Stimulated activated CD8-positive, alpha-beta memory T cell treated with anti-CD3 and anti-CD28 coated beads, Interleukin-7, amount 100 ng/mL, for 24 hours (primary cell): Measurements from ENCODE around the gene SEPTIN1.

Experiments
- DNase-seq: peaks from one replicate; pipeline ENCODE4 v3.0.0-alpha.2; 2020; ENCODE audit warnings: low read depth

The SEPTIN1 gene, protein sequence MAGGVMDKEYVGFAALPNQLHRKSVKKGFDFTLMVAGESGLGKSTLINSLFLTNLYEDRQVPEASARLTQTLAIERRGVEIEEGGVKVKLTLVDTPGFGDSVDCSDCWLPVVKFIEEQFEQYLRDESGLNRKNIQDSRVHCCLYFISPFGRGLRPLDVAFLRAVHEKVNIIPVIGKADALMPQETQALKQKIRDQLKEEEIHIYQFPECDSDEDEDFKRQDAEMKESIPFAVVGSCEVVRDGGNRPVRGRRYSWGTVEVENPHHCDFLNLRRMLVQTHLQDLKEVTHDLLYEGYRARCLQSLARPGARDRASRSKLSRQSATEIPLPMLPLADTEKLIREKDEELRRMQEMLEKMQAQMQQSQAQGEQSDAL

DNA sequence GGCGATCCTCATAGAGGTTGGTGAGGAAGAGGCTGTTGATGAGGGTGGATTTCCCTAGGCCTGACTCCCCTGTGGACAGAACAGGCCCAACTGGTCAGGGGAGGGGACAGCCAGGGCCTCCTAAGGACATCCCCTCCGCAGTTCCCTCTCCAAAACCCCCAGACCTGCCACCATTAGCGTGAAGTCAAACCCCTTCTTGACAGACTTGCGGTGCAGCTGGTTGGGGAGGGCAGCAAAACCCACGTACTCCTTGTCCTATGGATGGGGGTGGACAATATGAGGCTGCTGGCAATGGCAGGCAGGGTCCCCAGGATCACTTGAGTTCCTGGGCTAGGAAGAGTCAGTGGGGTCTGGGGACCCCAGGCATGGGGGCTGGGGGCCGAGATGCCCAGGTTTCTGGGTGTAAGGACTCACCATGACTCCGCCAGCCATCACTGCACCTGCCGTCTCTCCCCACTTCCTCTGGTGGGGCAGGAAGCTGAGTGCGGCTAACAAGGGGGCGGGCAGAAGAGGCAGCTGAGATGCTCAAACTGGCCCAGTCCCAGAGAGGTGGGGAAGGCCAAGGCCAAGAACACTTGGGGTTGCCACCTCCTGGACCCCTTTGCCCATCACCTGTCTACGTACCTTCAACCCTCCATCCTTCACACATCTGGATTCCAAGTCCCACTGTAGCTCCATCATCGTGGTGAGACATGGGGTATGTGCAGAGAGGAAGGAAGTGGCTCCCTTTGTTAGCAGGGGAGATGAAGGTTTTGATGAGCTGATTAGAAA, at the start of gene SEPTIN1:
Gene SEPTIN1 (minus strand): TSS at position 451 of the 771 bp plus-strand sequence. CDS start 19 bp downstream, at position 432.
- no peak for DNase-seq

DNA sequence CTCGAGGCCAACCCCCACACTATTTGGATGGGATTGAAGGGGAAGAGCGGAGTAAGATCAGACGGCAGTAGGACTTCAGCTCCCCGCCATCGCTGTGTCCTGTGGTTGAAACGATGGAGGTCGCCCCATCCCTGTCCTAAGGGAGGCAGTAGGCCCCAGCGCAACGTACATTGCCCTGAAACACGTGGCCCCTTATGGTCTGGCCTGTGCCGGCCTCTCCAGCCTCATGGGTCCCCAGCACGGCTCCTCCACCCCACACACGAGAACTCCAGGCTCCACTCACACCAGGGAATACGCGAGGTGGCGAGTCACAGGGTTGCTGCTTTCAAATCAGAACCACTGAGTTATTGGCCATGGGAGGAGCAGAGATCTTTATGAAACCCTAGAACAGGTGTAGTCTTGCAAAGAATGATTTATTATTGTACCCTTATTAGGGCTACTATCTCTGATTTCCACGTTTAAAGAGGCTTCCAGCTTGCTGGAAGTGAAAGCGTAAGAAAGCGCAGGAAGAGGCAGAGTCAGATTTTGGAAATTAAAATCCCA, 48.1 kb upstream of the SEPTIN1 start:
- no peak for DNase-seq

DNA sequence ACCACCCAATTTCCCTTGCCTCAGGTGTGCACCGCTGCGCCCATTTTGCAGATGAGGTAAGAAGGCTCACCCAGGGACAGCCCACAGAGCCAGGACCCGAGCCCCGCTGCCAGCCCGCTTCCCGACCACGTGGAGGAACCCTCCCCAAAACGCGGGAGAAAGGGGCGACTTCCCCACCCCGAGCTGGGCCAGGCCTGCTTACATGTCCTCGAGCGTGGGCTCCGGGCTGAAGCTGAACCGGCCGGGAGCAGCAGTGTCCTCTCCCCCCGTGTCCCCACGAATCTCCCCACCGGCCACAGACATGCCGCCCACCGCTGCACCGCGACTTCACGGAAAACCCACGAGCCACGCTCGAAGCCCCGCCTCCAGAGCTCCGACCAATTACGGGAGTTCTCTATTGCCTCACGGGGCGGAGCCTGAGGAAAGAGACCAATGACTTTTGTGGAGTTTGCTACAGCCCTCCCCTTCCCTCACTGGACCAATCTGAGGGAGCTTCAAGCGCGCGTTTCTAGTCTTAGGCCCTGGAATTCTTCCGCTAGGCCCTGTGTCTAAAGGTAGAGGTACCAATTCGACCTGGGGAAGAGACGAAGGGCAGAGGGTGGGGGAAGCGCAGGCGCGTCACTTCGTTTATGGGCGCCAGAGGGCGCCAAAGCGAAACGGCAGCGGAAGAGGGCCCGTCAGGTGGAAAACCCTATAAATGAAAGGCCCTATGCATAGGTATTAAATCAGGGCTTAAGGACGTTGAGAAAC, 47.5 kb upstream of the SEPTIN1 start, which contains the start of gene DCTPP1:
Gene DCTPP1 (minus strand): TSS at position 353 of the 750 bp plus-strand sequence. CDS start 50 bp downstream, at position 303.
- peak; percentile 90 for DNase-seq

GRCh38 chr16:30429418-30429677, 47.0 kb upstream of the SEPTIN1 start:
- no peak for DNase-seq

DNA sequence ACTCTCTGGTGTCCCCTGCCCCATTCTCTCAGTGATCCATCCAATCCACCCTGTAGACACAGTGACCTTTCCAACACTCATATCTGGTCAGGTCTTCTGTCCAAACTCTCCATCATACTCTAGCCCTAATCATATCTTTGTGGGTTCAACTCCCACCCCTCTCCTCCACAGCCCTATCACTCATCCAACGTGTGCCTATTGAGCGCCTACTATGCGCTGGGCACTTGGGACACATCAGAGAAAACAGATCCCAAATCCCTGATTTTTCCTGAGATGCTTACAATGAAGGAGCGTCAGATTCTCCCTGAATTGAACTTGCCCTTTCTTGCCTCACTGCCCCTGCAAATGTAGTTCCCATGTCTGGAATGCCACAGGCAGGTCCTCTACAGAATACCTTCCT, 45.7 kb upstream of the SEPTIN1 start:
- no peak for DNase-seq

- DNase-seq, result no peak
These were observed 38.6 kb upstream of the SEPTIN1 start for GRCh38 chr16:30421010-30421409.

DNA sequence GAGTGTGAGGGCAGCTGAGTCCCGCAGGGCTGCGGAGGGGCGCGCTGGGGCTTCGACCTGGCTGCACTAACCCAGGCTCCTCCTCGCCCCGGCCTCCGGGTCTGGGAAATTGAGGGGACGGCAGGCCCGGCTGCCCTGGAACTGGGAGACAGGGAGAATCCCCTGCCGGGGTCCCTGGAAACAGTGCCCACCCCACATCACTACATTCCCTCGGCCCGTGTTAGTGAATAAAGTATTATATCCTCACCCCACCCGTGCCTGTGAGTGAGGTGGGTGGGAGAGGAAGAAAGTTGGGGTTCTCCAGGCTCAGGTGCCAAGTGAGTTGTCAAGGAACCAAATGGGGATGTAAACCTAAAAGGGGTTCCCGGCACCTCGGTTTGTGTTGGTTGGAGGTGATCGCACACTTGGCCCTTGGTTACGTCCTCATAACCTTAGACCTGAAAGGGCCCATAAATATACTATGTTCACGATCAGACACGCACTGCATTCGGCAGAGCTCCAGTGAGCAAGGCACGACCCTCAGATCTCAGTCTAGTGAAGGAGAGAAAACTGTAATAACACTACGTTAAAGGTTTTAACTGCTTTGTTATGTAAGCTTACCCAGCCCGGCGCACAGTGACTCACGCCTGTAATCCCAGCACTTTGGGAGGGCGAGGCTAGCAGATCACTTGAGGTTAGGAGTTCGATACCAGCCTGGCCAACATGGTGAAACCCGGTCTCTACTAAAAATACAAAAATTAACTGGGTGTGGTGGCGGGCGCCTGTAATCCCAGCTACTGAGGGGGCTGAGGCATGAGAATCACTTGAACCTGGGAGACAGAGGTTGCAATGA, 36.2 kb upstream of the SEPTIN1 start:
- DNase-seq, result no peak

- peak; percentile 65 for DNase-seq
These were observed 35.4 kb upstream of the SEPTIN1 start for GRCh38 chr16:30417529-30418349.

DNA sequence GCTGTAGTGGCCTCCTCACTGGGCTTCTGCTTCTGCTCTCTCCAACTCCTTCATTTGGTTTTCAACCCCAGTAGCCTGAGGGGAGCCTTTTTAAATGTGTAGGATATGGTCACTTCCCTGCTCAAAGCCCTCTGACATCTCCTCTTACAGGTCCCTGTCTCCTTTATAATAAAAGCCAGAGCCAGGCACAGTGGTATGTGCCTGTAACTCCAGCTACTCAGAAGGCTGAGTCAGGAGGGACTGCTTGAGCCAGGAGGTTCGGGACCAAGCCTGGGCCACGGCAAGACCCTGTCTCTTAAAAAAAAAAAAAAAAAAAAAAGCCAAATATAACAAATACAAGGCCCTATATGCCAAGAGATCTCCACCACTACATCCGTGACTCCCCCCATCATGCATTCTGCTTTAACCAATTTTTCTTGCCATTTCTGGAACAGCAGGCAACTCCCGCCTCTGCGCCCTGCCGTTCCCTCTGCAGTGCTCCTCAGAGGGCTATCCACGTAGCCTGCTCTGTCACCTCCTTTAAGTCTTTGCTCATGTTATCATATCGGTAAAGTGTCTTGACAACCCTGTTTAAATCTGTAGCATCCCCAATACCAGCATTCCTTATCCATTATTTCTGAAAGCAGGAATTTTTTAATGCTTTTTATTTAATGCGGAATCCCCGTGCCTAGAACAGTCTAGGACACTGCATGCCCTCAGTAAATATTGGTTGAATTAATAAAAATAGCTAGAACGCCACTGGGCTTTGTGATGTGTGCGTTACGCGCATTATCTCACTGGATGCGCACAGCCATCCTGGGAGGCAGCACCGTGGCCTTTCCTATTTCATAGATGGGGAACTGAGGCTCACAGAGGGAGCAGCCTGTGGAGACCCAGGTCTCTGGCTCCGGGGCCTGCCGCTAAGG, 34.5 kb upstream of the SEPTIN1 start:
- DNase-seq, result no peak

GRCh38 chr16:30416047-30416603, 33.8 kb upstream of the SEPTIN1 start:
- DNase-seq, result no peak

DNA sequence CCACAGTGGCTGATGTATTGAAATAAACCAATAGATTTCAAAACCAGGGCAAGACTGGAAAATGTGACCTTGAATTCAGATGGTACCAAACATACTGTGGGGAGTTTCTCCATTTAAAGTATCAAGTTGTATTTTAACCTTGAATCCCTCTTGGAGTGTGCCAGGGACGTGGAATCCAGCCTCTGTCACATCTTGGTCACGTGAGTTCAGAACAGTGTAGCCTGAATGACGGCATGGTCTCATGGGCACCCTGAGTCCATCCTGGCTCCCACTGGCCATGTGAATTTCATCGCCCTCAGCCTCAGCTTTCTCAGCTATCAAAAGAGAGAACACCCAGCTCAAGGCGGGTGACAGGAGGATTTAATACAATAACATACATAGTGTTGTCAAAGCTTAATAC, 31.8 kb upstream of the SEPTIN1 start:
- no peak for DNase-seq

DNA sequence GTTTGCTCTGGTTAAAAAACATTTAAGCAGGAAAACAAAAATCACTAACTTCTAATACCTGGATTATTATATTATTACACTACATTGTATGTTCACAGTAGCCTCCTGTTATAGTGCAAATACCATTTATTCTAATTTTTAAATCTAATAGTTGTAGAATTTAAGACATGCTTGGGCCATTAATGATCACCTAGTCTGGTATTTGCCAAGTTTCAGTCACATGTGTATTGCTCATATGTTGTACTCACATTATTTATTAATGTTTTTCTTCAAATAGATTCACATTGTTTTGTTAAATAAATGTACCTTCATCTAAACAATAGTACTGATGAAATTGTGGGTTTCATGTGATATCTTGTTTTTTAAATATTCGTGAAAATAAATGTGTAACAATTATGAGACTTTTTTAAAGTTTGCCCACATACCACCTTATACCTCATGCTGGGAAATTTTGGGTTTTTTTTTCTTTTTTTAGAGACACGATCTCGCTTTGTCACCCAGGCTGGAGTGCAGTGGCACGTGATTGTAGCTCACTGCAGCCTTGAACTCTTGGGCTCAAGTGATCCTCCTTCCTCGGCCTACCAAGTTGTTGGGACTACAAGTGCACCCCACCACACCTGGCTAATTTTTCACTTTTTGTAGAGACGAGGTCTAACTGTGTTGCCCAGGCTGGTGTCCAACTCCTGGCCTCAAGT, 30.9 kb upstream of the SEPTIN1 start:
- no peak for DNase-seq

GRCh38 chr16:30409125-30410060, 27.0 kb upstream of the SEPTIN1 start:
- DNase-seq, result peak; percentile 88

- DNase-seq, result no peak
These were observed 25.6 kb upstream of the SEPTIN1 start for GRCh38 chr16:30407804-30408534.

- peak; percentile 84 for DNase-seq
These were observed 24.9 kb upstream of the SEPTIN1 start, which contains the start of gene ZNF771 for GRCh38 chr16:30407102-30407803. Gene ZNF771 (plus strand): TSS chr16:30407606. CDS start chr16:30408054, 448 bp downstream.

- no peak for DNase-seq
These were observed 24.4 kb upstream of the SEPTIN1 start for GRCh38 chr16:30406795-30407101.
